HG03108 (cell line): ENCODE measurements around the gene DIAPH3.

Experiments
- ATAC-seq: cut with Tn5 transposase; IDR thresholded peaks from one replicate; pipeline ENCODE4 v1.9.1; 2021; ENCODE audit warnings: moderate library complexity; ENCODE audit not compliant: unreplicated experiment

The DIAPH3 gene

DNA sequence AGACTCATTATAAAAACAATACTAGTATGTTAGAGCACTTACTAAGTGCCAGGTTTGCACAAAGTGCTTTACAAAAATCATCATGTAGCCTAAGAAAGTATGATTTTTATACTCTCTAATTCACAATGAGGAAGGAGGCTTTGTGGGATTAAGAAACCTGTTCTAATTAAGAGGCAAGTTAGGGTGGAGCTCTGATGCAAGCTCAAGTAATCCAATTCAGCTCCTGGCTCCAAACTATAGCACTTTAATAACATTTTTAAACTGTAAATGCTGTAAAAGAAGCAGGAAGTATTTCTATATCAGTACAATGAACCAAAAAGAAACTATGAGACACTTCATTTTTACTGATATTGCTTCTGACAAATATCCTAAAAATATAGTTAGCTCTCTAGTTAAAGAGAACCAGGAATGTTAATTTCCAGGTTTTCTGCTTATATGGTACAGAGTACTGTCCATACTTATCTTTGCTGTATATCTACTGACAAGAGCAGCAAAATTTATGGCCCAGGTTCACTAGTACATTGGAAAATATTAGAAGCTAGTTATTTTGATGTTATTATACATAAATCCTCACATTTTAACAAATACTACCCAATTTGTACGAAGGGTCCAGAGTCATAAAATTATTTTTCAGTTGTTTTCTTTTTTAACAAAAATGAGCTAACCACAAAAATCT, 482.0 kb downstream of the DIAPH3 start:
- ATAC-seq: no peak

DNA sequence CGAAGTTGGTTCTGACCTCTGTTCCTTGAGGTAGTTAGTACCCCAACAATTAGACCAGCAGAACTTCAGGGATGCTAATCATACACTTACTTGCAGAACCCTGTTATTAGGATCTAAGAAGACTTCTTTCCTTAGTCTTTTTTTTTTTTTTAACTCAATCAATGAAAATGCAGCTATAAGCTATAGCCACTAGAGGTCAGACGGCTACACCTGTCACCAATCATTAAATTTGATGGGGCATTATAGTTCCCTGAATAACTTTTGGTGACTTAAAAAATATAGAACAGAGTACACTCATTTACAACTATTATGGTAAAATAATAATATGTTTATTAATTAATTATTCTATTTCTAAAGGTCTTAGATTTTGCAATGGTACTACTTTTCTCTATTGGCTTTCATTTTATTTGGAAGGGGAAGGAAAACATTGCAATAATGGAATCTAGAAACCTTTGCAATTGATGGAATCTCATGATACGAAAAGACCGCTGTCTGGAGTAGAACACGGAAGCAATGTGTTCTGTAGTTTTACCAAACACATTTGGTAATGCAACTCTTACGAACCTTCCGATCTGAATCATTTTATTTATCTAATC, 483.2 kb downstream of the DIAPH3 start:
- ATAC-seq: no peak

DNA sequence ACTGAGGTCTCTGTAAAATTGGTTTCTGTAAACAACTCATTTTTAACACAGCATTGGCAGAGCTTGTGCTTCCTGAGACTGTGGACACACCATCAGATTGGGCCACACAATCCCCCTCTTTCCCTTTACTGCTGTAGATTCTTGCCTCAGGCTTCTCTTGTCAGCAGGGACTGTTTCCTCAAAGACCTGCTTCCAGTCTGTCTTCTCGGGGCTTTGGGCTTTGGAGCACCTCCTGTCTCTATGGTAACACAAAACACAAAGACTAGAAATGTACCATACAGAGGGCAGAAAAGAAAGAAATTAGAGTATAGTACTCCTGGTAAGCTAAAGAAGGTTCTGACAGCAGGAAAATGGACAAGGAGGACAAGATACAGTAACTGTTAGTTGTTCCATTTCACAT, 484.5 kb downstream of the DIAPH3 start:
- no peak for ATAC-seq

DNA sequence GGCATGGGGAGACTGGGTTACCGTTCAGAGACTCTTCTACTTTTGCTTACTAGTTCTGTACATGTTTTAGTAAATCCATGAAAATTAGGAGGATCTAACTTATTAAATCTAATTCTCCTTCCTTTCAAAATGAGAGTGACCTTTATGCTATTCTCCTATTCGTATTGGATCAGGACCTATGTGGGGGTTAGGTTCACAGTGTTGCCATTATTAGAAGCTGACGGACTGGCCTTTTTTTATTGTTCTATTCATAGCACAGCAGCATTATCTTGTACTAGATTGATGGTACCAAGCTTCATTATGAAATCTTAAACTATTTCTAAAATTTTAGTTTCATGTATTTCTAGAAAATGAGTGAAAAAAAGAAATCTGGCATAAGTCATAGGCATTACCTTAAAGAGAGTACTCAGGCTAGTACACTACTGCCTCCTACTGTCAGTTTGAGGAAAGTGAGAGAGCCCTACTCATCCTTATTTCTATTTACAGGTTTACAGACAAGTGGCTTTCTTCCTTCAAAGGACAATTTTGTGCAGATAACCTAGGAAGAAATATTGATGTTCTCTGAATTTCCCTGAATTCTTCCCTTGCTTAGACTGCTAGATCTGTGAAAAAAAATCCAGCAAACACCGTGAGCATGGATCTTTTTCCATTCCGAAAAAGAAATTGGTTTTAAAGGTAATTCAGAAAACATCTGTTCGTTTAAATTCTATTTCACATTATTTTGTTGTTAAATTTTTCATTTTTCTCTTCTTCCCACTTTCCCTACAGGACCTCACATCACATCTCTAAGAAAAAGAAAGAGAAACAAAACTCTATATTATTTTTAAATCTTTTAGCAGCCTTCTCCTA, 485.5 kb downstream of the DIAPH3 start:
- ATAC-seq: no peak

DNA sequence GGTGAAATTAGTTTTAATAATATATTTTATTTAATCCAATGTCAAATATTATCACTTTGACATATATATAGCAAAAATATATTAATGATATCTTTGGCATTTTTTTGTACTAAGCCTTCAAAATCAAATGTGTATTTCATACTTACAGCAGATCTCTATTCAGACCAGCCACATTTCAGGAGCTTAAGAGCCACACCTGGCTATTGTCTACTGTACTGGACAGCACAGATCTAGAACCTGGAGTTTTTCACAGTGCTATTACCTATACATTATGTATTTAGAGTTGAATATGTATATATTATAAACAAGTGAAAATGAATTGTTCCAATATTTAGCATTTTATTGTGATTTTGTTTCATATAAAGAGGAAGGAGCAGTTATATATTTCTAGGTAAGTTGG, 486.3 kb downstream of the DIAPH3 start:
- ATAC-seq: no peak

DNA sequence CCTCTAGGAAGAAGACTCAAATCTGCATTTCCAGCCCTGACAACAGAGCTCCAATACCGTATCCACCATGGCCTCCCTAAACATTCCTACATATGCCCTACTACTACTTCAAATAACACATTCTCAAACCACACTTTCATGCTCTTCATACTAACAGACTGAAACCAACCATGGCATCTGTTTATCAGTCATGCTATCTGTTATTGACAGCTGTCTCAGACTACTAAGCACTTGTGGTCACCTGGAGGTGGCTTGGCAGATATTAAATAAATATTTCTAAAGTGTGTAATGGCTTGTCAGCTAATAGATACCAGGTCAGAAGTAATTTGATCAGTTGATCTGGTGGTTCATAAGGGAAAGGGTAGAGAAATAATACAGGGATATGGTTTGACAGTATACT, 489.1 kb downstream of the DIAPH3 start:
- no peak for ATAC-seq

DNA sequence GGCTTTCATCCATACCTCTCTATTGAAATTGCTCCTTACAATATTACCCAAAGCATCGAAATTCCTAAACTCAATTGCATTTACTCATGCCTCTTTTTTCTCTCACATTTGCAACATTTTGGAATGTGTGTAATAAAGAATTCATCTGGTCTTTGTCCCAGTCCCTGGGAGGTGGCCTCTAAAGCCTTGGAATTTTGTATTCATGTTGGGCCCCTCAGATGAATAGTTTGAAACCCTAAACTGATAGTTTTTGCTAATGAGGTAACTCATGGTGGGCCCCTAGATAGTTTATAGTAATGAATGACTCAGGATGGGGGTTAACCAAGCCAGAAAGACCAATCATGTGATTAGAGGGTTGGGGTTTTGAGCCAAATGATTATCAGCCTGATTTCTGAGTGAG, 490.4 kb downstream of the DIAPH3 start:
- no peak for ATAC-seq

DNA sequence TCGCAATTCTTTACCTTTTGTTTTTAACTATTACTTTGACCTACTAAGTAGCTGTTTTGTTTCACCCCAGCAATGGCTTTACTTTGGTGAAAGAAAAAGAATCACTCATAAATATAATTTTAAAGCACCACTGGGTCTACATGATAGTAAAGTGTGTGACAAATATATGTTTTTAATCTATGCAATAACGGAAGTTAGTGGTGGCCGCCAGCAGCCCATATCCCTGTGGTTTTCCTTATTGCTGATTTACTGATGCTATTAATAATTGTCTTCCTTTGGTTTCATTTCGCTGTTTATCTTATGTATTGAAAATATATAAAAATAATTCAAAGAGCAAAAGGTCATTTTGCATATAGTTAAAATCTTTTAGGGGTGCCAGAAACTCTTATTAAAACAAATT, 491.3 kb downstream of the DIAPH3 start:
- no peak for ATAC-seq

DNA sequence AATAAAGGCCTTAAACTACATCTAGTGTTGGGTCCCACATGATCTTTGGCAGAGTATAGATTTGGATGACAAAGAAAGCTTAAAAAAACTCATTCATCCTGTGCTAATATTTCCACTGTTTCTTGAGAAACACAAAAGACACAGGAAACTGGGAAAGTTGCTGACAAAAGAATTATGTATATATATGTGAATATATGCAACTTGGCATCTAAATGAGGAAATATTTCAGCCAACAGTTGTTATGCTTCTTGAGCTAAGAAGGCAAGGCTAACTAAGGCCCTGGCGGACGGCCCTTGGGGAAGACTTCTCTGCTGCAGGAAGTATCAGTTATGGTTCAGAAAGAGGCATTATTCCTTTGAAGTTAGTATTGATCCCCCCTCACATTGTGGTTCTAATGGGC, 491.8 kb downstream of the DIAPH3 start:
- ATAC-seq: no peak

DNA sequence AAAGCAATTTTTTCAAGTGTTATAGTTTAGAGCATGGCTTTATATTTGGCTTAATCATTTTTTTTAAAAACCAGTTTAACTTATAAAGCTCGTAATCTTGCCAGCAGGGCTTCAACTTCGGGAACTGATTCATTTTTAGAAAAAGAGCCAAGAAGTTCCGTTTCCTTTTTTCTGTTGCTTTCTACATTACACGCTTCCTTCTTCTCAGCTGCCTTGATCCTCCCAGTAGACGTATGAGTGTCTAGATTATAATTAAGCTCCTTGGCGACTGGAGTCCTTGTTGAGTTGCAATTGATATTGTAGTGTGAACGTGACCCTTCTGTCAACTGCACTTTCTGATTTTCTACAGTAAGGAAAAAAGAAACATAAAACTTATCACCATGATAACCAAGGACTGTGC, 497.2 kb downstream of the DIAPH3 start:
- ATAC-seq: no peak

DNA sequence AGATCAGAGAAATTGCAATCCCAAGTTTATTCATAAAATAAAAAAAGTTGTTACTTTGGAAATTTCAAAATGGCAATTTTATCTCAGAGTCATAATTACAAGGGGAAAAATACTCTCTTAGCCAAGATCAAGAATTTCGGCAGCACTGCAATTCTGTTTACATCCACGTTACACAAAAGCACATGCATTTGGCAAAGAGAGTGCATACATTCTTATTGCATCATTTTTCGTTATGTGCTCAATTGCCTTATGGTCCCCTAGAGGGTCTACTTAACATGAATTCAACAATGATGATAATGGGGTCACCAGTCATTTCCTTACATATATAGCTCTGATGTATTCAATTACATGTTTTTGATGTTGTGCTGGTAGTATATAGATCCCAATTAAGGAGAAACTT, 498.0 kb downstream of the DIAPH3 start:
- ATAC-seq: no peak

DNA sequence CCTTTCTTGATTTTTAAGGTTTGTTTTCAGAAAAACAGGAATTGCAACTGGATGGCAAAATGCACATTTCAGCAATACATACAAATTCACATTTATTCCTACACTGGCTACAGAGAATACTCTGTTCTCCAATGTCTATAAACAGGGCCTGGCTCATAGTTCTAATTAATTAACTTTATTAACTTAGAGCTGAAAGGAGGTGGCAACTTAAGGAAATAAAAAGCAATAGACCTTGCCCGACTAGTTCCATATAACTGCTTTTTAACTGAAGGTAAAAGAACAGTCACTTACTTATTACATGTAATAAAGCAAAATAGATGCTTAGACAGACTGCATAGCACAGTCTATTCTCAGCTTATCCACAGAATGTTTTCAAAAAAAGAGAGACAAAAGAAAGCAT, 498.5 kb downstream of the DIAPH3 start:
- ATAC-seq: no peak

DNA sequence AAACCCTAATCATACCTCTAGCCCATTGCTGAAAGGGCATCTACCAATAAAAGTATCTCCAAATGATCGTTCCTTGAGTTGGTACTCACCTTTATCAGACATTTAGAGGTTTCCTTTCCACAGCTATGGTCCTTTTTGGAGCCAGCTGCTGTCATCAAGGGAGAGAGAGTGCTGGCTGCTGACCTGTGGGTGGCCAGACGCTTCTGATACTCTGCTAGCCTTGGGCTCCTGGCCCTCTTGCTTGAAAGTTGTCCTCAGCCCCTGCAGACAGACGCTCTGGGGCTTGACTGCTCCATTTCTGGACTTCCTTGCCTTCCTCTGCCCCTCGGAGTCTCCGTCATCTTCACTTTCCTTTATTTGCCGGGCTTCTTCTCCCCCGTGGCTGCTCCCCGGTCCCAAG, 499.1 kb downstream of the DIAPH3 start:
- ATAC-seq: no peak

DNA sequence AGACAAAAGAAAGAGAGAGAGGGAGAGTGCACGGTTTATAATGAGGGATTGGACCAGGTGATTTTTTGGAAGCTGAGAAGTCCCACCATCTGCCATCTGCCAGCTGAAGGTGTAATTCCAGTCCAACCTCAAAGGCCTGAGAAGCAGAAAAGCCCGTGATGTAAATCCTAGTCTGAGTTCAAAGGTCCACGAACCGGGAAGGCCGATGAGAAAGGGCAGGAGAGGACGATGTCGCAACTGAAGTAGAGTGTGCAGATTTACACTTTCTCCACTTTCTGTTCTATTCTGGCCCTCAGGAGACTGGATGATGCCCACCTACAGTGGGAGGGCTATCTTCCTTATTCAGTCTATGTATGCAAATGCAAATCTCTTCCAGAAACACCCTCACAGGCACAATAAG, 500.0 kb downstream of the DIAPH3 start:
- ATAC-seq: no peak

DNA sequence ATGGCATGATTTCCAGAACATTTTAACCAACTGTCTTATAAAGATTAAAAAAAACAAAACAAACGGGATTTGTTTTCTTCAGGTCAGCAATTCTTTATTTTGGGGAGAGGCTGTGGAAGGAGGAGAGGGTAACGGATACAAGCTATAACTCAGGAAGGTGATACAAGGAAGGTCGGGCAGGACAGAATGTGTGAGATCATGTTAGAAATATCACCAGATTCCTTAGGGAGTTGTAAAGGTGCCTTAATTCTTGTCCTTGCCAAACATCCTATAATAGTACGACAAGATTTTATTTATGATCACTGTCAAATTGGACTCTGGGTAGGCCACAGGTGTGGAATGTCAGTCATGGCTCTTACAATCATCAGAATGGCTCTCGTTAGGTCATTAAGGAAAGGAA, 503.1 kb downstream of the DIAPH3 start:
- ATAC-seq: no peak

DNA sequence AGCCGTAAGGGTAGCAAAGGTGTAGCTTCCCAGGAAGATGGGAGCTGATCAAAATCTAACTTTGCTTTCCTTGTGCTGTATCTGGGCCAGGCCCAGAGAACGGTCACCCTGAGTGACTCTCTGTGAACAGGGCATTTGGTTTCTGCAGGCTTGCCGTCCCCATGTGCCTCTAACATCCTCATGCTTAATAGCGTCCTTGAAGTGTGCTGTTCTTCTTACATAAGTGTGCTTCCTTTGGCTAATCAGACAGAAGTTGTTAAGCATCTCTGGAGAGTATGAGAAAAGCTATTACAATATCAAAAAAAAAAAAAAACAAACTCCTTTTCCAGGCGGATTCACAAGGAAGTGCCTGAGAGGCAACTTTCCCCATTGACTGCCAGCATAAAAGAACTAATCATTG, 503.7 kb downstream of the DIAPH3 start:
- no peak for ATAC-seq

DNA sequence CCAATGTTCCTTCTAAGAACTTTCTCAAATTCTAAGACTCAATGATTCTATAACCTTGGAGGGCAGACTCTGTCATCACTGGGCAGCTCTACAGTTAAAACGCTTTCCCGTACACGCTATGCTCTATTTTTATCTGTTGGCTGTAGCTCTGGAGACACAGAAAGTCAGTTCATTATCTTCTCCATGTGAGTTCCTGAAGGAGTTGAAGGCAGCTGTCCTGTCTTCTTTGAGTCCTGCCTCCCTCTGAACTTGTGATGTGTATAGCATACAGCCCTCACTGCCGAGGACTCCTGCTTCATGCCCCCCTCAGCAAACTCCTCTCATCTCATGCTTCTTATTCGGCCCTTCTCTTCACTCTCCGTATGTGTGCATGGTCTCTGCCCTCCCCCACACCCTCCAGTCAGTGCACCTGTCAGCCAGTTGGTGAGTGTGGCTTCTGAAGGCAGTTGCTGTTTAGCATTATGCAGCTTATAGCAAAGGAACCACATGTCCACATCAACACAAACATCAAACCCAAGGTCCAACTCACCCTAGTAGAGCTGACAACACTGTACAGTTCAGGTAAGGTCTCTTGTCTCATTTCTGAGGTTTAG, 504.9 kb downstream of the DIAPH3 start:
- ATAC-seq: no peak

DNA sequence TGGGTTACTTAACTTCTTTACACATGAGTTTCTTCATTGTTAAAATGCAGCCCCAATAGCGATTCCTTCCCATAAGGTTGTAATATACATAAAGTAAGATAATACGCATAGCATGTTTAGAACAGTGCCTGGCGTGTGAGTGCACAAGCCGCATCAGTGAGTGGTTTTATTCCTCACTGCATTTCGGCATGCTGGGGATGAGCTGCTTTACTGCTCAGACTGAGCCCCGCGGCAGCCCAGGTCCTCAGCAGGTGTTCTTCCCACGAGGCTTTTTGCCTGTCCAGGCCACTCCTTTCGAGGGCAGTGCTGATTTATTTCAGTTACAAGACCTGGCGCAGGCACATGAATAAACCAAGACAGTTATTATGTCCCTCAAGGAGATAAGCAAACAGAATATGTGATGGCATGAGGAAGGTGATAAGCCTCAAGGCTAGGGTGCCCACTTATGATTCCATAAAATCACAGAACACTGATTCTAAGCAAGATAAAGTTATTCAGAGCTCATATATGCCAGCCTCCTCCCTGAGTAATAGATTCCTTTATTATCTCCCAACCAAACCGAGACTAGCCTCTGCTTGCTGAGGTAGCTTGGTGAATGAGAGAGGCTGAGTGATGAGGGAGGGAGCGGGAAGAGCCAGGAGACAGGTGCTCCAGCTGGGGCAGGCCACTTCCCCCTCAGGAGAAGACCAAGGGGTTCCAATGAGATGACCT, 505.5 kb downstream of the DIAPH3 start:
- ATAC-seq: no peak

DNA sequence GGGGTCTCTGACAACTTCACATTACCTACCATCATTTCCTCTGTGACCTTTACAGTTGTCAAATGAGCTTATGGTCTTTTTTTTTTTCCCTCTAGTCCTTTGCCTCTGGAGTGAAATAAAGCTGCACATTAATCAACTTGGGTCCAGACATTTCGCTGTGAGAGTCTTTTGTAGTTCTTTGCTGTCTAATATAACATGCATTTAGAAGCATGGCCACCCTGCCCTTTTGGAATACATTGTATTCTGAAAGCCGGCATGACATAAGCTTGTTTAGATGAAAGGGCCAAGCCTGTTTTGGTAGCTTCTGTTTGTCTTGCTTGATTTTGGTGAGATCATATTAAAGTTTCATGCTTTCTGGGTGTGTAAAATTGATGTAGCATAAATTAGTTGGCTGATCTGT, 509.8 kb downstream of the DIAPH3 start:
- no peak for ATAC-seq

DNA sequence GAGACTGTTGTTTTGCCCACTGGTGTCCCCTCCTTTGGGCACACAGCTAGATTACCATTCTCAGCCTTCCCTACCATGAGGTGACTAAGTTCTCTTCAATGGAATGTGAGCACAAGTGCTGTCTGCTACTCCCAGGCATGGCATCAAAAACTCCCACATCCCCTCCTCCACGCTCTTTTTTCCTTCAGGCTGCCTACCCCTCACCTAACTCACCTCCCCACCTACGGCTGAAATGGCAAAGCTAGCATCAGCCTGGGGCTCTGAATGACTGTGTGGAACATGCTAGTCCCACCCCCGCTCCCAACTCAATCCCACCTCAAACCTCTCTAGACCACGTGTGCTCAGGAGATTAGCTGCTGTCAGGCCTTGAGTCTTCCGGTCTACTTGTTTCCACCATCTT, 512.2 kb downstream of the DIAPH3 start:
- no peak for ATAC-seq

DNA sequence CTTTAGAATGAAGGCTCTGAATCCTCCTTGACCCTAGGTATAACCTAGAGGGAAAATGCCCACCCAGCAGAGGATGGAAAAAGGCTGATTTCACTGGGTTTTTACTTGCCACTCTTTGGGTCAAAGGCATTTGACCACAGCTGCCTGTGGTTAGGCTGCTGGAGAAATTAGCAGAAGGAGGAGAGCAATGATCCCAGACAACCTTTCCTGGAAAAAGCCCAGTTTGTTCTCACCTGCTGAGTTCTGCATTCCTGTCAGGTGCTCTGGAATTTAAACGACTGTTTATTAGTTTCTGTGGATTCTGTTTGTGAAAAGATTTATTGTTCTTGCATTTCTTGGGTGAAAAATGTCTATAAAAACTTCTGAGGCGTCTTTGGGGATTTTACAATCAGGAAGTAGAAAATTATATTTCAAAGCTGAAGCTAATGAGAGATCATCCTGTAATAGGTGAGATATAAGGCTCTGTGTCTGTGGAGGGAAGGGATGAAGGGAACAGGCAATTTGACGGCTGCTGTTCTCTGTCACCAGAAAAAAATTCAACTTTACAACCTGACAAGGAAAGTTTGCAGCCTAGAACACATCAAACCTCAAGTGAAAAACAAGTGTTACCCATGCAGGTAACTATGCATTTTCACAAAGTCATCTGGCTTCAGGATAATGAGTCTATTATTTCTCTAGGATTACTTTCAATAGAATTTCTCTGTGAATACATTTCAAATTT, 519.7 kb downstream of the DIAPH3 start:
- ATAC-seq: no peak
